Measurements from ENCODE around the gene ADRM1.

DNA sequence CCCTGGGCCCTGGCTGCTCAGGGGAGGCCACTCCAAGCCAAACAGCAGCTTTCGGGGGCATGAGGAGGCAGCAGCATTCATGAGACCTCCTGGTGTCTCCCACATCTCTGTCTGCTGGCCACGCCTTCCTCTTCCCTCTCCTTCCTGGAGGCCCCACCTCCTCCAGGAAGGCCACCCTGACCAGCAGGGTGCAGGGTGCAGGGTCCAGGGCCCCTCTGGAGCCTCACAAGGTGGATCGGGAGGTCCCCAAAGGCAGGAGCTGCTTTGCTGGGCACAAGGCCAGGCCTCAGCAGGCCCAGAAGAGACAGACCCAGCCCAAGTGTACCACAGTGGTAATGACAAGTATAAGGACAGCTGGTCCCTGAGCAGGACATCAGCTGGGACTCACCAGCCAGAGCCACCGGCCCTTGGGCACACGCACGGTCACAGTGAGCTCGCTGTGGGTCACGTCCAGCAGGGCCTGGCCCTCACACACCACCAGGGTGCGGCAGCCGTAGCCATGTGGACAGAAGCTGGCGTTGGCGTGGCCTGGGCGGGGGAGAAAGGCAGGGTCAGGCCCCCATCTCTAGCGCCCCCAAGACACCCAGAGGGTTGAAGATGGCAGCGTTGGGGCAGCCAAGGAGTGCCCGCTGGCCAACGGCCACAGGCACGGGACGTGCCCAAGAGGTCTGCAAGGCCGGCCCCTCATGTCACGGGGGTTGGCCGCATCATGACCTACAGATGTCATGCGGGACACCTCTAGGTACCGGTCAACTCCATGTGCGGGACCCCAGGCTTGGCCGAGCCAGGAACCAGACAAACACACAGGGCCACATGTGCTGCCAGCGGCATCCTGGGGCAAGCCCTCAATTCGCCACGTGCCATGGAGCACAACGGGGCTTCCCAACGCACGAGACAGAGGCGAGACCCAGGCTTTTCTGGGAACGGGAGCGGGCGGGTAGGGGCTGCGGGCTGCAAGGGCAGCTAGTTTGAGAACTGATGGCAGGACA, 26.9 kb downstream of the ADRM1 start:
- no peak for TF ChIP-seq CSRNP3 (CRISPR knock-in tag; IDR thresholded peaks at IDR 0.05)
- TF ChIP-seq OSR1 (CRISPR knock-in tag; IDR thresholded peaks at IDR 0.05), result no peak
- TF ChIP-seq ZFP30 (CRISPR knock-in tag; IDR thresholded peaks at IDR 0.05), result no peak
- TF ChIP-seq, protein P1, sequence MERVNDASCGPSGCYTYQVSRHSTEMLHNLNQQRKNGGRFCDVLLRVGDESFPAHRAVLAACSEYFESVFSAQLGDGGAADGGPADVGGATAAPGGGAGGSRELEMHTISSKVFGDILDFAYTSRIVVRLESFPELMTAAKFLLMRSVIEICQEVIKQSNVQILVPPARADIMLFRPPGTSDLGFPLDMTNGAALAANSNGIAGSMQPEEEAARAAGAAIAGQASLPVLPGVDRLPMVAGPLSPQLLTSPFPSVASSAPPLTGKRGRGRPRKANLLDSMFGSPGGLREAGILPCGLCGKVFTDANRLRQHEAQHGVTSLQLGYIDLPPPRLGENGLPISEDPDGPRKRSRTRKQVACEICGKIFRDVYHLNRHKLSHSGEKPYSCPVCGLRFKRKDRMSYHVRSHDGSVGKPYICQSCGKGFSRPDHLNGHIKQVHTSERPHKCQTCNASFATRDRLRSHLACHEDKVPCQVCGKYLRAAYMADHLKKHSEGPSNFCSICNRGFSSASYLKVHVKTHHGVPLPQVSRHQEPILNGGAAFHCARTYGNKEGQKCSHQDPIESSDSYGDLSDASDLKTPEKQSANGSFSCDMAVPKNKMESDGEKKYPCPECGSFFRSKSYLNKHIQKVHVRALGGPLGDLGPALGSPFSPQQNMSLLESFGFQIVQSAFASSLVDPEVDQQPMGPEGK (CRISPR knock-in tag; IDR thresholded peaks at IDR 0.05; ENCODE audit: borderline replicate concordance), result no peak
- TF ChIP-seq CREB5 (CRISPR knock-in tag; IDR thresholded peaks at IDR 0.05; ENCODE audit: low read depth), result no peak
- TF ChIP-seq RARB (CRISPR knock-in tag; IDR thresholded peaks at IDR 0.05), result no peak
- no peak for TF ChIP-seq TCF4 (CRISPR knock-in tag; IDR thresholded peaks at IDR 0.05; ENCODE audit: borderline replicate concordance)
- TF ChIP-seq POU6F1 (CRISPR knock-in tag; IDR thresholded peaks at IDR 0.05; ENCODE audit: borderline replicate concordance, low read depth), result no peak
- TF ChIP-seq ESRRG (CRISPR knock-in tag; IDR thresholded peaks at IDR 0.05), result no peak
- TF ChIP-seq ISL1 (CRISPR knock-in tag; IDR thresholded peaks at IDR 0.05), result no peak
- TF ChIP-seq ZNF70 (CRISPR knock-in tag; IDR thresholded peaks at IDR 0.05), result no peak
- TF ChIP-seq ZNF8 (CRISPR knock-in tag; IDR thresholded peaks at IDR 0.05), result no peak
- no peak for TF ChIP-seq ZC3H10 (CRISPR knock-in tag; IDR thresholded peaks at IDR 0.05)
- no peak for TF ChIP-seq PPARA (CRISPR knock-in tag; IDR thresholded peaks at IDR 0.05; ENCODE audit: borderline replicate concordance)

Data from SK-N-SH treated with all-trans-retinoic acid at 6 μM for 48 hours (cell line).